ENCODE measurements around the gene TBX20.
"Not testable (repeated sequence)": the region's sequence is repeated elsewhere in the genome, so short reads cannot be mapped to it uniquely, and the experiment has no call there.

TBX20 gene

GRCh38 chr7:35161059-35161740 is 92.7 kb downstream of the TBX20 start:
- not testable (repeated sequence) for DNase-seq (ENCODE audit: low read depth in 2 of 2)
